Heart right ventricle (tissue), 16 donors: ENCODE data around the gene TRPC6. TPM values are rescaled to one million over a fixed set of nuclear protein-coding genes. Genes with fewer than 3 reads are reported as not detected.

Experiments
- ATAC-seq, 8 donors: fragments of 200-7000 bp; cut with Tn5 transposase; one replicate each; pipeline ENCODE4 v1.9.1; 2020; ENCODE audit warnings: mild to moderate bottlenecking in 8 of 8, moderate library complexity in 8 of 8, moderate number of reproducible peaks in 1 of 8
- DNase-seq, 2 donors: peaks; one replicate each; pipeline ENCODE4 v3.0.0-alpha.2; 2020
- H3K27ac ChIP-seq, 10 donors: fragments of 200-600 bp; sonication (generic) in 2 of 10; one replicate each; pipeline versions ENCODE4 v1.5.0 to v1.8.0; 2020 to 2022; ENCODE audit warnings: mild to moderate bottlenecking in 3 of 10
- H3K27me3 ChIP-seq, 7 donors: fragments of 200-600 bp; one replicate each; pipeline ENCODE4 v1.8.0; 2021 to 2022; ENCODE audit warnings: mild to moderate bottlenecking in 2 of 7
- H3K36me3 ChIP-seq, 9 donors: fragments of 200-600 bp; sonication (generic) in 1 of 9; one replicate each; pipeline versions ENCODE4 v1.5.0 to v1.8.0; 2020 to 2022; ENCODE audit warnings: mild to moderate bottlenecking in 2 of 9
- H3K4me1 ChIP-seq, 9 donors: fragments of 200-600 bp; sonication (generic) in 1 of 9; one replicate each; pipeline versions ENCODE4 v1.5.0 to v1.8.0; 2020 to 2022; ENCODE audit warnings: mild to moderate bottlenecking in 4 of 9
- H3K4me3 ChIP-seq, 10 donors: fragments of 200-600 bp; sonication (generic) in 2 of 10; one replicate each; pipeline versions ENCODE4 v1.5.0 to v1.8.0; 2020 to 2022; ENCODE audit warnings: mild to moderate bottlenecking in 7 of 10, moderate library complexity in 2 of 10
- H3K9me3 ChIP-seq, 11 donors: fragments of 200-600 bp in 10 of 11; sonication (generic) in 2 of 11; one replicate each; pipeline versions ENCODE4 v1.5.0 to v1.8.0; 2013 to 2022; ENCODE audit warnings: mild to moderate bottlenecking in 2 of 11, control low read depth in 1 of 11, moderate library complexity in 1 of 11
- WGBS, 2 donors: extraction: QIAGEN DNeasy Blood & Tissue Kit; methylation state at CpG; one replicate each; pipeline ENCODE4 v1.1.7; 2013; ENCODE audit warnings: inconsistent platforms in 1 of 2; 5-methylcytosine and 5-hydroxymethylcytosine counted together
- intact Hi-C, 10 donors: fragments of 100-400 bp; cut with DNase I; formaldehyde crosslinking; loops; one replicate each; pipeline versions ENCODE4 v1.11.1 to v1.14.2; 2022
- polyA plus RNA-seq, 2 donors: library from polyadenylated mRNA; stranded (reverse); fragments of 200-250 nt; gene quantifications; one replicate each; pipeline ENCODE4 v1.2.3, GENCODE V29; 2013
- total RNA-seq, 10 donors: library from RNA; stranded (reverse); fragmentation: NEBNext Ultra II Directional in 3 of 10; extraction: Animal tissue kit (Norgen Biotek cat#: 25700) in 3 of 10; gene quantifications; one replicate each; pipeline versions ENCODE4 v1.2.1 to v1.2.4, GENCODE V29; 2021 to 2023
- TF ChIP-seq, protein P1 (sequence below), 9 donors: fragments of 200-600 bp; sonication (generic) in 2 of 9; IDR thresholded peaks; one replicate each; pipeline versions ENCODE4 v1.5.0 to v1.8.0; 2021 to 2022; ENCODE audit warnings: antibody characterized with exemption in 9 of 9, mild to moderate bottlenecking in 5 of 9, moderate library complexity in 1 of 9
- donor health status: Arrhythmogenic right ventricular cardiomyopathy.
- donor health status: ischemic (EF 13 %, LVEDD 7.1; RV severe dilation, severe dysfunction).
- donor health status: healthy with polysubstance abuse.
- donor health status: DM: no; HTN: yes; CAD: no.
- donor health status: DM: no; HTN: no; CAD: no.
- donor health status: ischemic (EF 25% LVEDD 6.9; RV normal size, moderate dysfunction).
- donor health status: ischemic (EF 25% LVEDD 5.7; RV mildly dilated, moderate dysfunction).
- donor health status: healthy.
- donor health status: DM: yes; HTN: yes; CAD: no.
- donor health status: Ischemic cardiomyopathy.
- donor health status: ischemic (EF 35%, LVEDD 5.7; RV mildly dilated, moderate dysfunction).
- donor health status: nonischemic (EF 11% LVEDD 7.7; RV severe dilation, severe dysfunction).
- donor health status: DM: yes; HTN: yes; CAD: no.
- donor health status: PGD.
- donor health status: ischemic (EF 29% LVEDD 5.4; RV normal size, mild dysfunction).
- donor health status: nonischemic (EF 23%, LVEDD 6.1; RV moderate dilation, normal function).

The TRPC6 gene
- total and polyA plus RNA-seq, 12 donors, result 0.14 to 1.4 (median 0.40) TPM

DNA sequence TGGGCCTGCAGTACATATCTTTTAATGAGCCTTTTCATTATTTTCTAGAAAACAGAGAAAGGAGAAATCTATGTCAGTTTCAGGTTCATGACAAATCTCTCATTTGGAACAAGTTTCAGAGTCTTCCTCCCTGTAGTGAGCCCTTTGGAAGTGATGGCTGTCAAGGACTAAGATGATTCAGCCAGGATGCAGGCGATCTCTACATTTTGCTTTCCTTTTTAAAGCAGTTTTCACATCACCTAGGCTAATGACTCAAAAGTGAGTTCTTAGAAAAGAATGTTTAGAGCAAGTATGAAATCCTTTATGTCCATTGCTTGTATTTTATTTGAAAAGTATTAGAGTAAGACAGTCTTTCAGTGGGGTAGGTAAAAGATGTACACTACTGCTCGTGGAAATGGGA, 130.1 kb downstream of the TRPC6 start:
- Histone ChIP-seq H3K9me3 (no peaks in the 10 kb centered on the region), H3K4me1 (no peaks in the 10 kb centered on the region), H3K27me3 (no peaks in the 10 kb centered on the region), H3K4me3 (no peak overlapping the region), H3K27ac (no peak overlapping the region), H3K36me3 (no peaks in the 10 kb centered on the region)
- no peak for DNase-seq
- no peak for ATAC-seq
- WGBS, 2 donors, result 78 to 81% methylated on average over 2 of the region's 2 CpGs
- intact Hi-C loops, result loop anchor here in 6 of 10 donors (10.0 kb wide), 2 partner anchors 391 to 551 kb away; no protein-coding TSS in a partner anchor
- TF ChIP-seq, protein P1, sequence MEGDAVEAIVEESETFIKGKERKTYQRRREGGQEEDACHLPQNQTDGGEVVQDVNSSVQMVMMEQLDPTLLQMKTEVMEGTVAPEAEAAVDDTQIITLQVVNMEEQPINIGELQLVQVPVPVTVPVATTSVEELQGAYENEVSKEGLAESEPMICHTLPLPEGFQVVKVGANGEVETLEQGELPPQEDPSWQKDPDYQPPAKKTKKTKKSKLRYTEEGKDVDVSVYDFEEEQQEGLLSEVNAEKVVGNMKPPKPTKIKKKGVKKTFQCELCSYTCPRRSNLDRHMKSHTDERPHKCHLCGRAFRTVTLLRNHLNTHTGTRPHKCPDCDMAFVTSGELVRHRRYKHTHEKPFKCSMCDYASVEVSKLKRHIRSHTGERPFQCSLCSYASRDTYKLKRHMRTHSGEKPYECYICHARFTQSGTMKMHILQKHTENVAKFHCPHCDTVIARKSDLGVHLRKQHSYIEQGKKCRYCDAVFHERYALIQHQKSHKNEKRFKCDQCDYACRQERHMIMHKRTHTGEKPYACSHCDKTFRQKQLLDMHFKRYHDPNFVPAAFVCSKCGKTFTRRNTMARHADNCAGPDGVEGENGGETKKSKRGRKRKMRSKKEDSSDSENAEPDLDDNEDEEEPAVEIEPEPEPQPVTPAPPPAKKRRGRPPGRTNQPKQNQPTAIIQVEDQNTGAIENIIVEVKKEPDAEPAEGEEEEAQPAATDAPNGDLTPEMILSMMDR (IDR thresholded peaks at IDR 0.05), result no peak

DNA sequence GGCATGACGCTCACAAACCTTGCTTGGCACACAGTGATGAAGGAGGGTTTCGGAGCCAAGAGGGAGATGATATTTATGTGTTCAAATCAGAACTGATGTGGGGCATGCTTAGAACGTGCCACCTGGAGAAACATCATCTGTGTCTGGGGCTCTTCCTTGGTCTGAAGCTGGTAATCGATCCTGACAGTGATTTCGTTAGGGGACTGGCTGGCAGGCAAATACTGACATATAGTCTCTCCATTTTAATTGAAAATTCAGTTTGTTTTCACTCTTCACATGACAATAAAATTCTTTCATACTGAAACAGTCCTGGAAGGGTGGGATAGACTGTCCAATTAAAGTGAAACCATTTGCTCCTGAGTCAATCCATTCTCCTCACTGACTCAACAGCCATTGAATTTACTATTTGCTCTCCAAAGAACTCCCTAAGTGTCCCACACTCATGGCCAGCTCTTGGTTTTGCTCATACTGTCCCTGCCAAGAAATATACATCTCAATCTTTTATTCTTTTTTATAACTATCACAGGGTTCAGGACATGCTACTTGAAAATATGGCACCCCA, 134.8 kb downstream of the TRPC6 start:
- Histone ChIP-seq H3K9me3 (no peaks in the 10 kb centered on the region), H3K36me3 (no peaks in the 10 kb centered on the region), H3K27me3 (no peaks in the 10 kb centered on the region), H3K4me1 (peaks cover 0 to 23% (median 13%) of the 10 kb centered on the region in 9 donors), H3K4me3 (no peak overlapping the region), H3K27ac (no peak overlapping the region)
- DNase-seq (no peak), ATAC-seq (no peak)
- WGBS, 2 donors, result 86% methylated on average over 5 of the region's 5 CpGs
- TF ChIP-seq, protein P1 (IDR thresholded peaks at IDR 0.05), result no peak
- intact Hi-C loops, result no loop called here

DNA sequence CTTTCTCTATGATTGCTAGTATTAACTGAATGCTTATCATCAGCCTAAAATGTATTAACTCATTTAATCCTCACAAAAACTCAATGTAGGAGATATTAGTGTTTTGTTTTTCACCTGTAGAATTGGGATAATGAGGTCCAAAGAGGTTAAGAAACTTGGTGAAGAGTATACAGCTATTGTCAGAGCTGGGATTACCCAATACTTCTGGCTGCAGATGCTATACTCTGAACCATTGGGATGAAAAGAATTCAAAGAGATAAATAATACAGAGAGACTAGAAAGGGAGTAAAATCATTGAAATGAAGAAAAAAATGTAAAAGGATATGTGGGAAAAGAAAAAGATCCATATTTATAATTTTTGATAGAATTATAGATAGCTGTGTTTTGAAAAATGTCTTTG, 137.1 kb downstream of the TRPC6 start:
- DNase-seq (no peak), ATAC-seq (no peak)
- no peaks in the 10 kb centered on the region for H3K9me3 ChIP-seq
- intact Hi-C loops, result no loop called here
- H3K4me3 ChIP-seq, result no peak overlapping the region
- H3K4me1 ChIP-seq, result peaks cover 0 to 27% (median 19%) of the 10 kb centered on the region in 9 donors
- H3K36me3 ChIP-seq, result no peaks in the 10 kb centered on the region
- H3K27me3 ChIP-seq, result no peaks in the 10 kb centered on the region
- no peak overlapping the region for H3K27ac ChIP-seq
- TF ChIP-seq, protein P1 (IDR thresholded peaks at IDR 0.05), result no peak

DNA sequence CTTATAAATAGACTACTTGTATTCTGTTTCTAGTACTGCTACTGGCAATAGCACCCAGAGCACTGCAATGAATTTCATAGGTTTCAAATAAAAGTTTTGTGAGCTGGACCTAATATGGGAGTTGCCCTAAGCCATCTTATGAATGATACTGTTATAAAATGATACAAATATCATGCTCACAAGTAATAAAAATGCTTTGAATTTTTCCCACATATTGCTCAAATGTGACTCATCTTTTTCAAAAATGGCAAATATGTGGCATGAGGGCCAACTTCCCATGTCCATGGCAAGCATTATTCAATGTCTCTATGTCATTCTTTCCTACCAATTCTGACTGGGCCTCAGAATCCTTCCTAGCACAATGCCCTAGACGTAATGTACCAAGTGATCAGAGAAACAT, 137.6 kb downstream of the TRPC6 start:
- Histone ChIP-seq H3K27me3 (no peaks in the 10 kb centered on the region), H3K9me3 (no peaks in the 10 kb centered on the region), H3K4me1 (peaks cover 0 to 32% (median 19%) of the 10 kb centered on the region in 9 donors), H3K27ac (no peak overlapping the region), H3K36me3 (no peaks in the 10 kb centered on the region), H3K4me3 (no peak overlapping the region)
- TF ChIP-seq, protein P1 (IDR thresholded peaks at IDR 0.05), result no peak
- ATAC-seq (no peak), DNase-seq (no peak)
- 86 to 90% methylated on average over 1 of the region's 1 CpG for WGBS, 2 donors
- intact Hi-C loops, result no loop called here
